Tongue (tissue), 2 donors: ENCODE data around the gene SNAPIN. TPM values are rescaled to one million over a fixed set of nuclear protein-coding genes. Genes with fewer than 3 reads are reported as not detected.

Experiments
- DNase-seq: peaks from one replicate; pipeline ENCODE4 v3.0.0-alpha.2; 2015
- total RNA-seq: library from RNA; depleted of rRNA; stranded (reverse); fragments of >200 nt; gene quantifications from one replicate; pipeline ENCODE4 v1.2.3, GENCODE V29; 2014

Gene SNAPIN
- 64.9 TPM for total RNA-seq

GRCh38 chr1:153658400-153659174 lies at the start of gene SNAPIN:
SNAPIN (plus strand) TSS chr1:153658703; CDS start chr1:153658744, 41 bp downstream.
- peak; percentile 97 for DNase-seq

GRCh38 chr1:153608742-153609584 lies 49.5 kb upstream of the SNAPIN start:
- peak; percentile 41 for DNase-seq

- no peak for DNase-seq
Measured at GRCh38 chr1:153609585-153609907, 49.0 kb upstream of the SNAPIN start.

GRCh38 chr1:153610334-153610733 lies 48.2 kb upstream of the SNAPIN start:
- DNase-seq, result no peak

GRCh38 chr1:153610811-153611301 lies 47.6 kb upstream of the SNAPIN start:
- DNase-seq, result no peak

- DNase-seq, result no peak
Measured at GRCh38 chr1:153611356-153611755, 47.1 kb upstream of the SNAPIN start.

- peak; percentile 52 for DNase-seq
Measured at GRCh38 chr1:153612111-153612754, 46.3 kb upstream of the SNAPIN start.

GRCh38 chr1:153612755-153613331 lies 45.7 kb upstream of the SNAPIN start, which contains the start of gene S100A16:
S100A16 (minus strand) TSS chr1:153613137; CDS start chr1:153608151, 4,986 bp downstream.
- peak; percentile 79 for DNase-seq

GRCh38 chr1:153613406-153613805 lies 45.1 kb upstream of the SNAPIN start:
- DNase-seq, result no peak

GRCh38 chr1:153614189-153614900 lies 44.2 kb upstream of the SNAPIN start:
- DNase-seq, result no peak

GRCh38 chr1:153614906-153615305 lies 43.6 kb upstream of the SNAPIN start:
- DNase-seq, result no peak

GRCh38 chr1:153615406-153615805 lies 43.1 kb upstream of the SNAPIN start:
- DNase-seq, result no peak

GRCh38 chr1:153616144-153616916 lies 42.2 kb upstream of the SNAPIN start, which contains the start of gene S100A14:
S100A14 (minus strand) TSS chr1:153616325; CDS start chr1:153615858, 467 bp downstream.
- DNase-seq, result peak; percentile 53

GRCh38 chr1:153616917-153617311 lies 41.6 kb upstream of the SNAPIN start:
- peak; percentile 45 for DNase-seq

- peak; percentile 76 for DNase-seq
Measured at GRCh38 chr1:153617663-153618062, 40.8 kb upstream of the SNAPIN start.

- DNase-seq, result no peak
Measured at GRCh38 chr1:153619171-153619570, 39.3 kb upstream of the SNAPIN start.

- no peak for DNase-seq
Measured at GRCh38 chr1:153623101-153623500, 35.4 kb upstream of the SNAPIN start.

GRCh38 chr1:153624965-153625611 lies 33.4 kb upstream of the SNAPIN start:
- no peak for DNase-seq

- no peak for DNase-seq
Measured at GRCh38 chr1:153626477-153626903, 32.0 kb upstream of the SNAPIN start.
